GM12878 (cell line): Measurements from ENCODE around the gene NEUROG2. TPM values are rescaled to one million over a fixed set of nuclear protein-coding genes. Genes with fewer than 3 reads are reported as not detected.

Experiments used
- ATAC-seq: fragments of 200-7000 bp; cut with Tn5 transposase; 3 replicates; pipeline ENCODE4 v1.9.1; 2020; ENCODE audit warnings: mild to moderate bottlenecking, moderate library complexity
- Bru-seq: library from RNA; stranded (reverse); fragments of 400-500 nt; gene quantifications from one replicate; lab custom pipeline; 2021; lab: Mats Ljungman, UMichigan
- BruChase-seq, 2 experiments: library from RNA; stranded (reverse); fragments of 400-500 nt; gene quantifications; one replicate each; lab custom pipeline; 2021; lab: Mats Ljungman, UMichigan
- BruUV-seq: library from RNA; stranded (reverse); fragments of 400-500 nt; replicated peaks from 2 replicates; lab custom pipeline; 2021; lab: Mats Ljungman, UMichigan
- CTCF ChIA-PET: fragments of 300-600 bp; sonication (Branson Sonifier 250); formaldehyde crosslinking; extraction: SDS; loops from one replicate; lab custom pipeline; 2021; ENCODE audit warnings: inconsistent platforms; lab: Yijun Ruan, JAX
- POLR2A ChIA-PET: fragments of 350-600 bp; formaldehyde crosslinking; extraction: SDS; loops from one replicate; lab custom pipeline; 2021; ENCODE audit warnings: inconsistent platforms; lab: Charles Lee
- RAD21 ChIA-PET: fragments of 300-600 bp; sonication (Branson Sonifier 250); formaldehyde crosslinking; loops from one replicate; lab custom pipeline; 2023; ENCODE audit warnings: antibody characterized with exemption; ENCODE audit not compliant: unreplicated experiment; lab: Charles Lee
- SMC1A ChIA-PET: fragments of 300-600 bp; sonication (Branson Sonifier 250); formaldehyde crosslinking; loops from one replicate; lab custom pipeline; 2023; ENCODE audit not compliant: unreplicated experiment, uncharacterized antibody; lab: Charles Lee
- DNase-seq: peaks from one replicate; pipeline ENCODE4 v3.0.0-alpha.2; 2011; ENCODE audit warnings: low read depth, low spot score
- FAIRE-seq: peaks from 3 replicates; lab custom pipeline; 2011; peaks lifted over from hg19 to GRCh38; lab: Jason Lieb, UNC
- H2AFZ ChIP-seq: 2 replicates; pipeline ENCODE4 v1.6.0; 2011; ENCODE audit warnings: low read depth, low read length, control low read depth; ENCODE audit not compliant: control insufficient read depth
- H3K27ac ChIP-seq: 2 replicates; pipeline ENCODE4 v1.5.1; 2011; ENCODE audit warnings: control low read depth; ENCODE audit not compliant: control insufficient read depth, insufficient read depth
- H3K27me3 ChIP-seq, 2 experiments: replicated peaks in 1 of 2; 2 replicates each; pipeline versions ENCODE4 v1.6.0 to v1.6.1; 2011; ENCODE audit warnings: low read length in 1 of 2; ENCODE audit not compliant: control insufficient read depth in 2 of 2, insufficient read depth in 2 of 2
- H3K36me3 ChIP-seq, 2 experiments: 2 replicates each; pipeline ENCODE4 v1.5.1; 2011; ENCODE audit warnings: low read length in 1 of 2; ENCODE audit not compliant: control insufficient read depth in 2 of 2, insufficient read depth in 2 of 2
- H3K4me1 ChIP-seq: 2 replicates; pipeline ENCODE4 v1.6.1; 2011; ENCODE audit warnings: mild to moderate bottlenecking, low read length, moderate library complexity, mixed read lengths; ENCODE audit not compliant: control insufficient read depth, insufficient read depth
- H3K4me2 ChIP-seq: 2 replicates; pipeline ENCODE4 v1.6.0; 2011; ENCODE audit warnings: control low read depth; ENCODE audit not compliant: control insufficient read depth, insufficient read depth
- H3K4me3 ChIP-seq: fragments of 200-600 bp; sonication (generic); 2 replicates; pipeline ENCODE4 v1.5.1; 2016
- H3K79me2 ChIP-seq: 2 replicates; pipeline ENCODE4 v1.6.0; 2011; ENCODE audit warnings: low read length; ENCODE audit not compliant: control insufficient read depth, insufficient read depth
- H3K9ac ChIP-seq: 2 replicates; pipeline ENCODE4 v1.8.0; 2011; ENCODE audit warnings: low read length, control low read depth, mixed read lengths; ENCODE audit not compliant: control insufficient read depth, insufficient read depth
- H3K9me3 ChIP-seq: replicated peaks from 3 replicates; pipeline ENCODE4 v1.5.1; 2011; ENCODE audit warnings: mild to moderate bottlenecking, low read length; ENCODE audit not compliant: control insufficient read depth, insufficient read depth
- H4K20me1 ChIP-seq: 2 replicates; pipeline ENCODE4 v1.6.0; 2011; ENCODE audit not compliant: control insufficient read depth, insufficient read depth
- BCL11A ChIP-seq: IDR thresholded peaks from 2 replicates; pipeline ENCODE4 v1.6.1; 2011; ENCODE audit warnings: low read depth, low read length
- BHLHE40 ChIP-seq, 2 experiments: fragments of 450-650 bp in 1 of 2; IDR thresholded peaks; 2 replicates each; pipeline ENCODE4 v1.6.1; 2011 to 2017; ENCODE audit warnings: low read depth in 2 of 2, borderline replicate concordance in 1 of 2, improper control_type of control experiment in 1 of 2, low read length in 1 of 2, mild to moderate bottlenecking in 1 of 2
- CBFB ChIP-seq: IDR thresholded peaks from 2 replicates; pipeline ENCODE4 v1.6.1; 2016; ENCODE audit warnings: antibody characterized with exemption, low read depth
- CHD2 ChIP-seq: IDR thresholded peaks from 2 replicates; pipeline ENCODE4 v1.6.1; 2011; ENCODE audit warnings: low read depth, low read length, improper control_type of control experiment, borderline replicate concordance
- EED ChIP-seq: sonication (generic); IDR thresholded peaks from 2 replicates; pipeline ENCODE4 v1.6.1; 2016; ENCODE audit warnings: antibody characterized with exemption, low read depth
- EGR1 ChIP-seq, 2 experiments: IDR thresholded peaks; 1 replicate in 1 of 2; 2 replicates in 1 of 2; pipeline ENCODE4 v1.6.1; 2011 to 2012; ENCODE audit warnings: low read depth in 2 of 2, low read length in 2 of 2, borderline replicate concordance in 1 of 2, mild to moderate bottlenecking in 1 of 2, moderate library complexity in 1 of 2
- JUNB ChIP-seq: IDR thresholded peaks from 2 replicates; pipeline ENCODE4 v1.6.1; 2016; ENCODE audit warnings: antibody characterized with exemption, mild to moderate bottlenecking
- NFXL1 ChIP-seq: fragments of 450-650 bp; IDR thresholded peaks from 2 replicates; pipeline ENCODE4 v1.6.1; 2017; ENCODE audit warnings: antibody characterized with exemption, mild to moderate bottlenecking, borderline replicate concordance
- SREBF2 ChIP-seq: IDR thresholded peaks from 2 replicates; pipeline ENCODE4 v1.6.1; 2012; ENCODE audit warnings: mild to moderate bottlenecking, low read length
- WGBS: methylation state at CpG from one replicate; pipeline ENCODE4 v1.1.6; 2016; ENCODE audit warnings: low lambda C conversion rate; ENCODE audit not compliant: insufficient replicate concordance, insufficient coverage; ENCODE audit errors: missing lambda C conversion rate; 5-methylcytosine and 5-hydroxymethylcytosine counted together
- in situ Hi-C: fragments of 300-500 bp; cut with MboI; formaldehyde crosslinking; loops from 9 replicates; pipeline ENCODE4 v1.14.3; 2018; ENCODE audit warnings: mixed read lengths
- intact Hi-C: fragments of 100-400 bp; cut with micrococcal nuclease; formaldehyde crosslinking; loops from one replicate; pipeline ENCODE4 v1.14.2; 2022; ENCODE audit not compliant: unreplicated experiment
- long read RNA-seq, 2 experiments: library from polyadenylated mRNA; unstranded; transcript quantifications; one replicate each; pipeline ENCODE4 v2.0.0, GENCODE V29; 2019 to 2020
- polyA minus RNA-seq, 3 experiments: library from RNA; depleted of rRNA, polyadenylated mRNA; stranded (reverse); fragments of >200 nt; gene quantifications; 2 replicates each; pipeline ENCODE4 v1.2.3, GENCODE V29; 2011
- polyA plus RNA-seq, 11 experiments: library from polyadenylated mRNA; depleted of rRNA in 4 of 11; unstranded in 6 of 11; stranded (reverse) in 5 of 11; fragments of >200 nt; fragmentation: Nextera tagmentation in 4 of 11; fragmentation: Illumina TruSeq in 1 of 11; extraction: Ambion mirVana in 4 of 11; extraction: Trizol in 1 of 11; gene quantifications; 1 replicate in 1 of 11; 2 replicates in 10 of 11; pipeline versions ENCODE4 v1.2.1 to v1.2.3, GENCODE V29; 2011 to 2016; ENCODE audit warnings: inconsistent platforms in 2 of 11, missing spikeins in 2 of 11, low read depth in 1 of 11
- total RNA-seq, 4 experiments: library from RNA; depleted of rRNA in 3 of 4; stranded (reverse); fragments of >200 nt in 3 of 4; fragmentation: Illumina TruSeq in 1 of 4; extraction: Trizol in 1 of 4; gene quantifications; 2 replicates each; pipeline versions ENCODE4 v1.2.1 to v1.2.3, GENCODE V29; 2013 to 2021

NEUROG2 gene
- total RNA-seq (2013; cell fraction: nucleolus; rRNA removed) = 4.6 and 4.8 TPM in 2 replicates
- total RNA-seq (2014; rRNA removed) (2.2 and 2.6 TPM in 2 replicates), total RNA-seq (2014; rRNA removed; fragmentation: Illumina TruSeq; extraction: Trizol) (1.1 and 1.6 TPM in 2 replicates), total RNA-seq (2021) (1.9 and 2.9 TPM in 2 replicates), polyA plus RNA-seq (2011; rRNA removed) (1.2 and 1.4 TPM in 2 replicates), polyA plus RNA-seq (2014; fragmentation: Illumina TruSeq; extraction: Trizol) (1.2 and 1.9 TPM in 2 replicates), polyA plus RNA-seq (2014; fragmentation: Nextera tagmentation; extraction: Ambion mirVana) (under 1 TPM; 0.53 to 0.68 TPM), polyA plus RNA-seq (2014; rRNA removed) (2.2 and 3.3 TPM in 2 replicates), polyA plus RNA-seq (2016; fragmentation: Nextera tagmentation; extraction: Ambion mirVana) (under 1 TPM; 0.66 to 0.92 TPM), polyA minus RNA-seq (2011; rRNA and poly(A)+ RNA removed) (0.59 and 0.67 TPM in 2 replicates), Bru-seq, nascent RNA (percentile 45 among the genes with signal in this experiment), BruChase-seq, experiment 1, labeled RNA remaining after a 6-hour chase (percentile 44 among the genes with signal in this experiment), BruChase-seq, experiment 2, labeled RNA remaining after a 2-hour chase (percentile 41 among the genes with signal in this experiment)
- polyA plus RNA-seq (2011; ENCODE audit: low read depth) = 0.41 TPM
- 0.82 and 1.2 TPM in 2 replicates for polyA plus RNA-seq (2011; cell fraction: cytosol; rRNA removed)
- polyA plus RNA-seq (2011; cell fraction: nucleus; rRNA removed) = 1.8 and 2.7 TPM in 2 replicates
- polyA plus RNA-seq (2012) = 1.4 and 2.1 TPM in 2 replicates
- 0.52 TPM in 1 of 2 replicates, not detected in the other for polyA minus RNA-seq (2011; cell fraction: cytosol; rRNA and poly(A)+ RNA removed)
- 0.48 TPM in 2 replicates for polyA minus RNA-seq (2011; cell fraction: nucleus; rRNA and poly(A)+ RNA removed)
- long read RNA-seq, experiment 1 = 0 reads
- long read RNA-seq, experiment 2 = 0 reads

DNA sequence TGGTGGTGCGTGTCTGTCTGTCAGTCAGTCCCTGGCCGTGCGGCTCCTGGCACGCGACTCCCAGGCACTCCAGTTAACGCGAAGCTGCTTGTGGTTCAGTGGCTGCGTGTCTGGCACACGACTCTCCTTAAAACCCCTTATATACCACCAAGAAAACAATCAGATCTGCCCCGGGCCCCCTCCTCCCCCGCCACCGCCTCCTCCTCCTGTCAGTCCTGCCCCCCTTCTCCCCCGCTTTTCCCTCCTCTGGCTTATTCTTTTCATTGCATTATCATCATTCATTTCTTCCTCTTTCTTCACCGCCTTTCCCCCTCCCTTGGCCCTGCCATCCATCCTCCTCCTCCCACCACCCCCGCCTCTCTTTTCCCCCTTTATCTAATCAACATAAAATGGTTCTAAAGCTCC is at the start of gene NEUROG2:
Gene NEUROG2 (minus strand): TSS at position 115 of the 405 bp plus-strand sequence. CDS start 705 bp downstream, outside the sequence.
- RAD21 ChIA-PET = interaction anchor here (1.0 to 4.1 kb wide), 13 partner anchors 9 to 572 kb away, joined by 3 to 38 read pairs (median 7); partner anchors contain the start of genes ALPK1 and TIFA
- Histone ChIP-seq H3K36me3 (no peaks in the 10 kb centered on the region), H2AFZ (peak within 1 kb of the TSS; percentile 85), H3K27me3 (peaks cover 2 to 8% of the 10 kb centered on the region in 2 experiments), H3K4me2 (peak within 1 kb of the TSS; percentile 99), H4K20me1 (no peaks in the 10 kb centered on the region), H3K9me3 (no peaks in the 10 kb centered on the region; the same call in 2 of the 3 replicates), H3K27ac (peak within 1 kb of the TSS; percentile 62), H3K4me3 (peak within 1 kb of the TSS; percentile 80), H3K9ac (peak within 1 kb of the TSS; percentile 60), H3K4me1 (peaks cover 7% of the 10 kb centered on the region), H3K79me2 (no peaks in the 10 kb centered on the region)
- no peak for DNase-seq
- SMC1A ChIA-PET = interaction anchor here (0.7 to 10.6 kb wide), 13 partner anchors 89 to 415 kb away, joined by 3 to 124 read pairs (median 5); partner anchors contain the start of gene AP1AR
- CTCF ChIA-PET = interaction anchor here (0.7 to 13.9 kb wide), 11 partner anchors 8 to 302 kb away, joined by 3 to 221 read pairs (median 4); partner anchors contain the start of gene AP1AR
- WGBS = 1% methylated on average over 10 of the region's 15 CpGs
- POLR2A ChIA-PET = interaction anchor here (0.5 to 4.6 kb wide), 14 partner anchors 15 to 1989 kb away, joined by 3 to 55 read pairs (median 8); partner anchors contain the start of genes ALPK1 and TIFA
- intact Hi-C loops = no loop called here
- peak; percentile 4 for ATAC-seq
- in situ Hi-C loops = no loop called here
- BruUV-seq = no TSS peak
- FAIRE-seq = no peak
- TF ChIP-seq CBFB = 0 out of 2 replicates have a peak, but pooled peaks have one; percentile 42
- no peak for TF ChIP-seq BCL11A
- no peak for TF ChIP-seq SREBF2
- peak in 1 of 2 experiments; percentile 75; a peak in 1 of 4 replicates for TF ChIP-seq BHLHE40 (IDR thresholded peaks at IDR 0.05; ENCODE audit: borderline replicate concordance in 1 of 2, low read depth in 2 of 2, low read length in 1 of 2)
- TF ChIP-seq JUNB = no peak
- TF ChIP-seq NFXL1 = no peak
- TF ChIP-seq CHD2 = no peak
- 0 out of 3 replicates have a peak, but pooled peaks of 1 of the 2 experiments have one; percentile 30 for TF ChIP-seq EGR1 (IDR thresholded peaks at IDR 0.05; ENCODE audit: borderline replicate concordance in 1 of 2, low read depth in 2 of 2, low read length in 2 of 2)
- TF ChIP-seq EED = no peak
